Muscle of arm (tissue), 12 donors: ENCODE data around the gene RAVER2. TPM values are rescaled to one million over a fixed set of nuclear protein-coding genes. Genes with fewer than 3 reads are reported as not detected.

Source experiments
- DNase-seq: peaks from one replicate; pipeline ENCODE4 v3.0.0-alpha.2; 2013
- polyA plus RNA-seq, 12 donors: library from polyadenylated mRNA; unstranded; fragments of 120-200 nt; gene quantifications; one replicate each; pipeline ENCODE4 v1.2.1, GENCODE V29; 2013; ENCODE audit not compliant: insufficient read length in 12 of 12

Gene RAVER2
- polyA plus RNA-seq, 12 donors = 13.2 to 31.0 (median 23.7) TPM; not detected in 1

GRCh38 chr1:64874666-64875065 is 129.8 kb downstream of the RAVER2 start:
- DNase-seq = no peak

- DNase-seq = no peak
These were observed 130.2 kb downstream of the RAVER2 start for GRCh38 chr1:64875101-64875500.

DNA sequence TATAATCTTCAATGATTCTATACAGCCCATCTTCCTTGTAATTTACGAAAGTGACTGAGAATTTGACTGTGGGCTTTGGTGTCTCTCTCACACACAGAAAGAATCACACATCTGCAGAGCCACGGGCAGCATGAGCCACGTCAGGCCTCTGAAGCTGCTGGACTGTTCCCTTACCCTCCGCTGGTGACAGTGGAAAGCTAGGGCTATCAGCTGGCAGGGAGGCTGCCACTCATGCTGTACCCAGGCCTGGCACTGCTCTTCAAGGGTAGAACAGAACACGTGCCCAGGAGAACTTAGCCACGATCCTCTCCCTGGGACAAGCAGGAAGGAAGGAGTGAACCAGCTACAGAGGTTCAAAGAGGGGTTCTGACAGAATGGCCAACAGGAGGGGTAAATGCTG is 130.7 kb downstream of the RAVER2 start:
- DNase-seq = no peak

DNA sequence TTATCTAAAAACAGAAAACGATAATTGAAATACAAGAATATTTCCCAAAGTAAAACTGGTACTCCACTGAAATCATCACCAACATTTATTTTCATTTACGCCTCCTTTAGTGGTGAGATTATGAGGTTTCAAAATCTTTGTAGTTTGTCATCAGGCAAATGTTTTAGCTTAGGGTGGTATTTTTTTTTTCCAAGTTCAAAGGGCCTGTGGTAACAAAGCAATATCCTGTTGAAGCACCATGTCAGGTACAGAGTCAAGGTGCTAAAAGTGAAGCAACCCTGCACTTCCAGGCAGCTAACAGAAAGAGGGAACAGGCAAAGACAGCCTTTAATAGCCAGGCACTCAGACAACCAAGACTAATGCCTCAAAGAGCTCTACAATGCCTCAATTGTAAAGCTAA is 132.3 kb downstream of the RAVER2 start:
- DNase-seq = no peak

- DNase-seq = no peak
These were observed 132.7 kb downstream of the RAVER2 start for GRCh38 chr1:64877598-64877997.

DNA sequence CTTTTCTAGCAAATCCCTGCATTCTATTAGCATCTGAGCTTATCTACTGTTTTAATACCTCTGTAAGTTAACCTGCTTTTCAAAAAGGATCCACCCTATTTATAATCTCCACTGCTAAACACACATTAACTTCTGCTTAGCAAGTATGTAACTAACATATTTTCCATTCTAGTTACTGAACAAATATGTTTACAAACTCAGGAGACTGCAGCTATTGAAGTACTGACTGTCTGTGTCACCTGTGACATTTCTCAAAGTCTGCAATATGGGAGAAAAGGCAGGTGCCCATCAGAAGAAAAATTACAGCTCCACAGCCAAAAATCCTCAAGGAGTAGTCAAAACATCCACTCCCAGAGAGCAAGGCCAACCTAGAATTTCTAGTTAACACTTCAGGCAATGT is 133.2 kb downstream of the RAVER2 start:
- DNase-seq = no peak

DNA sequence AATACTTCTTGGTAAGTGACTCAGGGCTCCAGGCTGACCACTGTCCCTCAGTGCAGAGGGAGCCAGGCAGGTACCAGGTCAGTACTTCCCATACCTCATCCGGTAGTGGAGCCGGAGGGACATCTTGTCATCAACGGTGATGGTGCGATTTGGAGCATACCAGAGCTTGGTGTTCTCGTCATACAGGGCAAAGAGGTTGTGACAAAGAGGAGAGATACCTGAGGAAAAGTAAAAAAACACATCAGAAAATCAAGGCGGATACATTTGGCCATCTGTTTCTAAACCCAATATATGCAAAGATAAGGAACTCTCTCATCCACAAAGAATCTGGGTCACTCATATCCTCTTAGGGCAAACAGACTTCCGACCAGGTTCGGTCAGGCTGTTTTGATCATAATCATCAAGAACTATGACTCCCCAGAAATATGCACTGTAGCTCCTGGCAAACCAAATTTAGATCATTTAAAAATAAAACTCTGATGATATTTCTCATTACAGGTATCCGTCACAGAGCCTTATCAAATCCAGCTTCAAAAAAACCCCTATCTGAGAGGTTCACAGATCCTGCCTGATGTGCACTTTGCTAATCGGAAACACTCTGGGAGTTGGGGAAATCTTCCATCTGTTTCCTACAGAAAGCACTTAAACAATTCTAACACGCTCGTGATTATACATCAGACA is 134.2 kb downstream of the RAVER2 start:
- DNase-seq = no peak

DNA sequence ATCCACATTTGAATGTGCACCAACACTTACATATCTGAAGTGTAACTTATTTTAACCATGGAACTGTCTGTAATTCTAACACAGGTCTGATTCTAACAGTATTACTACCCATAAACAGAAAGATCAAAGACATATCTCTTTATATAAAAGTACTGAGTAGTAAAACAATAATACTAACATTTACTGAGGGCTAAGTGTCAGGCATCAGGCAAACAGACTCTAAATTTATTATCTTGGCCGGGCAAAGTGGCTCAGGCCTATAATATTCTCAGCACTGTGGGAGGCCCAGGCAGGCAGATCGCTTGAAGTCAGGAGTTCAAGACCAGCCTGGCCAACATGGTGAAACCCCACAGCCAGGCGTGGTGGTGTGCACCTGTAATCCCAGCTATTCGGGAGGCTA is 135.6 kb downstream of the RAVER2 start:
- no peak for DNase-seq

DNA sequence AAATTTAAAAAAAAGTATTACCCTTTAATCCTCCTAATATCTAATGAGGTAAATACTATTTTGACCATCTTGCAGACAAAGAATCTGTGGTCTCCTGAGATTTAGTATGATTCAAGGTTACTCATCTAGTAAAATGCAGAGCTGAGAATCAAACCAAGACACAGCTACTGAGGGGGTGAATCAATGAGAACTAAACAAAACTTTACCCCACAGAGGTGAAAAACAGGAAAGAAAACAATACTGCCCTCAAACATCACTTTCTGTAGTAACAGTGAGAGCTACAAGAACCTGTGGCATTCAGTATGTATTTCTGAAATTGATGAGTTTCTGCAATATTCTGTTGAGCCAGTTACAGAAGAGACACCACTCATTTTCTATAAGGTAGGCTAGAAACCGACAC is 136.4 kb downstream of the RAVER2 start:
- no peak for DNase-seq

Other genes with a start within 250 kb of the RAVER2 start
- 10 to 100 TPM in 11 of 12 donors, not detected in 1; 48.7 to 80.9 (median 67.7) TPM for gene JAK1, start 221.5 kb downstream of the RAVER2 start, polyA plus RNA-seq